ENCODE data around the gene LEO1. TPM values are rescaled to one million over a fixed set of nuclear protein-coding genes. Genes with fewer than 3 reads are reported as not detected.

Gene LEO1
- 10.5 and 14.9 TPM in 2 replicates for total RNA-seq (2014; rRNA removed; shearing (Covaris generic); ENCODE audit: low replicate concordance)

- in situ Hi-C loops (cut with HindIII; ENCODE audit: low pct_unique_long_range_greater_than_20kb, low sequenced_read_pairs): no loop called here
- peak; percentile 92 for DNase-seq (ENCODE audit: low read depth)
Observed at GRCh38 chr15:51971375-51972133, at the start of gene LEO1. Gene LEO1 (minus strand): TSS chr15:51971778. CDS start chr15:51971745, 33 bp downstream.

GRCh38 chr15:52021128-52021671 lies 49.6 kb upstream of the LEO1 start:
- in situ Hi-C loops (cut with HindIII; ENCODE audit: low pct_unique_long_range_greater_than_20kb, low sequenced_read_pairs): no loop called here

GRCh38 chr15:52020221-52021085 lies 48.9 kb upstream of the LEO1 start:
- in situ Hi-C loops (cut with HindIII; ENCODE audit: low pct_unique_long_range_greater_than_20kb, low sequenced_read_pairs): no loop called here
- DNase-seq (ENCODE audit: low read depth): no peak

More at GRCh38 chr15:52021128-52021671, 49.6 kb upstream of the LEO1 start:
- DNase-seq (ENCODE audit: low read depth): peak; percentile 70

GRCh38 chr15:52019394-52020220 lies 48.0 kb upstream of the LEO1 start:
- in situ Hi-C loops (cut with HindIII; ENCODE audit: low pct_unique_long_range_greater_than_20kb, low sequenced_read_pairs): no loop called here
- DNase-seq (ENCODE audit: low read depth): peak; percentile 78

GRCh38 chr15:52018693-52019393 lies 47.3 kb upstream of the LEO1 start, which contains the start of gene MAPK6:
Gene MAPK6 (plus strand): TSS chr15:52019219. CDS start chr15:52046461, 27,242 bp downstream.
- in situ Hi-C loops (cut with HindIII; ENCODE audit: low pct_unique_long_range_greater_than_20kb, low sequenced_read_pairs): no loop called here
- DNase-seq (ENCODE audit: low read depth): peak; percentile 92

GRCh38 chr15:52018244-52018643 lies 46.7 kb upstream of the LEO1 start:
- in situ Hi-C loops (cut with HindIII; ENCODE audit: low pct_unique_long_range_greater_than_20kb, low sequenced_read_pairs): no loop called here
- no peak for DNase-seq (ENCODE audit: low read depth)

GRCh38 chr15:52016316-52016715 lies 44.7 kb upstream of the LEO1 start:
- no peak for DNase-seq (ENCODE audit: low read depth)
- in situ Hi-C loops (cut with HindIII; ENCODE audit: low pct_unique_long_range_greater_than_20kb, low sequenced_read_pairs): no loop called here

- in situ Hi-C loops (cut with HindIII; ENCODE audit: low pct_unique_long_range_greater_than_20kb, low sequenced_read_pairs): no loop called here
- DNase-seq (ENCODE audit: low read depth): no peak
Observed at GRCh38 chr15:52014616-52015015, 43.0 kb upstream of the LEO1 start.

GRCh38 chr15:52013151-52013791 lies 41.7 kb upstream of the LEO1 start:
- in situ Hi-C loops (cut with HindIII; ENCODE audit: low pct_unique_long_range_greater_than_20kb, low sequenced_read_pairs): no loop called here
- DNase-seq (ENCODE audit: low read depth): peak; percentile 12

GRCh38 chr15:52012210-52012609 lies 40.6 kb upstream of the LEO1 start:
- in situ Hi-C loops (cut with HindIII; ENCODE audit: low pct_unique_long_range_greater_than_20kb, low sequenced_read_pairs): no loop called here

GRCh38 chr15:52011711-52012144 lies 40.1 kb upstream of the LEO1 start:
- in situ Hi-C loops (cut with HindIII; ENCODE audit: low pct_unique_long_range_greater_than_20kb, low sequenced_read_pairs): no loop called here
- DNase-seq (ENCODE audit: low read depth): no peak

More at GRCh38 chr15:52012210-52012609, 40.6 kb upstream of the LEO1 start:
- no peak for DNase-seq (ENCODE audit: low read depth)

- in situ Hi-C loops (cut with HindIII; ENCODE audit: low pct_unique_long_range_greater_than_20kb, low sequenced_read_pairs): no loop called here
- DNase-seq (ENCODE audit: low read depth): peak; percentile 45
Observed at GRCh38 chr15:52010633-52011595, 39.3 kb upstream of the LEO1 start.

- no peak for DNase-seq (ENCODE audit: low read depth)
- in situ Hi-C loops (cut with HindIII; ENCODE audit: low pct_unique_long_range_greater_than_20kb, low sequenced_read_pairs): no loop called here
Observed at GRCh38 chr15:52008698-52009434, 37.3 kb upstream of the LEO1 start.

- in situ Hi-C loops (cut with HindIII; ENCODE audit: low pct_unique_long_range_greater_than_20kb, low sequenced_read_pairs): no loop called here
Observed at GRCh38 chr15:52008359-52008697, 36.8 kb upstream of the LEO1 start.

GRCh38 chr15:52006702-52007340 lies 35.2 kb upstream of the LEO1 start:
- DNase-seq (ENCODE audit: low read depth): no peak
- in situ Hi-C loops (cut with HindIII; ENCODE audit: low pct_unique_long_range_greater_than_20kb, low sequenced_read_pairs): no loop called here

More at GRCh38 chr15:52008359-52008697, 36.8 kb upstream of the LEO1 start:
- DNase-seq (ENCODE audit: low read depth): no peak

Data from Caki2 (cell line).